ENCODE data around the gene DMRTB1.

GRCh38 chr1:53470155-53470554 lies 11.0 kb downstream of the DMRTB1 start:
- TF ChIP-seq EZH2 (IDR thresholded peaks at IDR 0.05; ENCODE audit: borderline replicate concordance, low read length), result no peak
- peak; percentile 41 to 50 for TF ChIP-seq CTCF (conservative IDR thresholded peaks at IDR 0.05 in 1 of 2, IDR thresholded peaks at IDR 0.05 in 1 of 2; ENCODE audit: extremely low read depth in 1 of 2, insufficient read depth in 1 of 2, low read depth in 1 of 2, low read length in 2 of 2)

Measured in mammary epithelial cell (primary cell).